ENCODE measurements around the gene MISP3.

Gene MISP3

GRCh38 chr19:14080887-14081796 is 8.6 kb downstream of the MISP3 start:
- peak; percentile 74 to 100 (median 97) for DNase-seq

- DNase-seq = peak in 11 of 51 donors; percentile 17 to 55 (median 41)
Measured at GRCh38 chr19:14081797-14082674, 9.4 kb downstream of the MISP3 start.

GRCh38 chr19:14082675-14082960 is 10.0 kb downstream of the MISP3 start:
- no peak for DNase-seq

GRCh38 chr19:14085309-14085995 is 12.9 kb downstream of the MISP3 start, which contains the start of gene C19orf67:
C19orf67 (minus strand) TSS chr19:14085783; CDS start chr19:14085627, 156 bp downstream.
- DNase-seq = no peak

- DNase-seq = no peak
Measured at GRCh38 chr19:14086098-14086497, 13.5 kb downstream of the MISP3 start.

- DNase-seq = no peak
Measured at GRCh38 chr19:14088634-14089411, 16.2 kb downstream of the MISP3 start.

- DNase-seq = no peak
Measured at GRCh38 chr19:14089412-14089661, 16.8 kb downstream of the MISP3 start.

GRCh38 chr19:14089662-14090508 is 17.3 kb downstream of the MISP3 start:
- DNase-seq = peak in 19 of 51 donors; percentile 9 to 66 (median 40)

GRCh38 chr19:14090509-14091080 is 18.0 kb downstream of the MISP3 start, which contains the start of gene SAMD1:
SAMD1 (minus strand) TSS chr19:14090751.
- DNase-seq = peak in 48 of 51 donors; percentile 29 to 92 (median 81)

- peak in 42 of 51 donors; percentile 43 to 92 (median 80) for DNase-seq
Measured at GRCh38 chr19:14091081-14091812, 18.7 kb downstream of the MISP3 start.

GRCh38 chr19:14091813-14092462 is 19.4 kb downstream of the MISP3 start:
- peak in 4 of 51 donors; percentile 18 to 53 (median 38) for DNase-seq

- no peak for DNase-seq
Measured at GRCh38 chr19:14093117-14093823, 20.7 kb downstream of the MISP3 start.

- DNase-seq = no peak
Measured at GRCh38 chr19:14094854-14095253, 22.3 kb downstream of the MISP3 start.

GRCh38 chr19:14096272-14096992 is 23.8 kb downstream of the MISP3 start:
- DNase-seq = no peak

GRCh38 chr19:14097532-14098151 is 25.1 kb downstream of the MISP3 start:
- DNase-seq = no peak

- DNase-seq = no peak
Measured at GRCh38 chr19:14101003-14101545, 28.5 kb downstream of the MISP3 start.

Measured in hypothalamus (tissue), 51 donors.